ENCODE data around the gene FHL1.

FHL1 gene

GRCh38 chrX:136192839-136193414 is 45.6 kb downstream of the FHL1 start:
- Histone ChIP-seq H3K9ac (no peak overlapping the region), H3K79me2 (peaks cover 3% of the 10 kb centered on the region), H3K27ac (no peak overlapping the region), H3K27me3 (ENCODE audit: control insufficient read depth, insufficient read depth, low read length) (no peaks in the 10 kb centered on the region), H3K36me3 (ENCODE audit: control insufficient read depth, insufficient read depth, low read length) (no peaks in the 10 kb centered on the region), H3K9me3 (ENCODE audit: control insufficient read depth, low read length) (no peaks in the 10 kb centered on the region), H3K4me2 (ENCODE audit: low read length) (no peak overlapping the region), H3K4me3 (ENCODE audit: low read depth, low read length) (no peak overlapping the region), H3K4me1 (peaks cover 9% of the 10 kb centered on the region), H2AFZ (no peak overlapping the region)
- no peak for TF ChIP-seq CTCF (IDR thresholded peaks at IDR 0.05)

DNA sequence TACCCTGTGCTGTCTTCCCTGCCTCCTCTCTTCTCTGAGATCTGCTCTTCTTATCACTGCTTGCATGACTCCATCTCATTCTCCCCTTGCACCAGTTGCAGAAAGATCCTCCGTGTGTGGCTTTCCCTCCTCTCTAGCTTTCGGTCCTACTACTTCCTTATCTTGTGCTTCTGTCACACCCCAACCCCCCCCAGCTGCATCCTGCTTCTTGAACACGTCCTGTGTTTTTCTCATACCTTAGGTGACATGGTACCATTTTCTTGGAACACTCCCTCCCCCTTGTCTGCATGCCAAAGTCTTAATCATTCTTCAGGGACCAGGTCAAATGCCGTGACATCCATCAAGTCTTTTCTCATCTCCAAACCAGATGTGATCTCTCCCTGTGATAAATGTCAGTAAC is 46.4 kb downstream of the FHL1 start:
- no peak overlapping the region for H3K27ac ChIP-seq

DNA sequence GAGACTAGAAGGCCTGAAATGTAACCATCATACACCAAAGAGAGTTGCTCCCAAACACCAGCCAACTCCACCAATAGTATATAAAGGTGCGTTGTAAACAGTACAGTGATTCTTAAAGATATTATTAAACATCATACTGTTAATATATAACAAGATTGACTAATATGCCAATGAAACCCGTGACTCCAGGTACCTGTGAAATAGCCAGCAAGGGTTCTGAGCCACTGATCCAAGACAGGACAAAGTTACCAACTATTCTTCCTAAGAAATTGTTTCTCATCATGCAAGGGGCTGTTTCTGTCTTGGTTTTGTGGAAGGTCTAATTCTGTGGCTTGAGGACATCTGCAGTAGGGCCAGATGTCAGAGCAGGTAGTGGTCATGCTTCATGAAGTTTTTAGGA is 47.2 kb downstream of the FHL1 start:
- peaks cover 7% of the 10 kb centered on the region for H3K4me1 ChIP-seq
- H3K4me2 ChIP-seq (ENCODE audit: low read length) = no peak overlapping the region
- no peak for TF ChIP-seq CTCF (IDR thresholded peaks at IDR 0.05)
- H3K36me3 ChIP-seq (ENCODE audit: control insufficient read depth, insufficient read depth, low read length) = no peaks in the 10 kb centered on the region
- no peak overlapping the region for H3K9ac ChIP-seq
- no peaks in the 10 kb centered on the region for H3K9me3 ChIP-seq (ENCODE audit: control insufficient read depth, low read length)
- H3K4me3 ChIP-seq (ENCODE audit: low read depth, low read length) = no peak overlapping the region
- peaks cover 3% of the 10 kb centered on the region for H3K79me2 ChIP-seq
- no peak overlapping the region for H3K27ac ChIP-seq
- no peaks in the 10 kb centered on the region for H3K27me3 ChIP-seq (ENCODE audit: control insufficient read depth, insufficient read depth, low read length)
- H2AFZ ChIP-seq = no peak overlapping the region

More for the DNA sequence above, 46.4 kb downstream of the FHL1 start:
- Histone ChIP-seq H2AFZ (no peak overlapping the region), H3K9ac (no peak overlapping the region), H3K4me3 (ENCODE audit: low read depth, low read length) (no peak overlapping the region), H3K9me3 (ENCODE audit: control insufficient read depth, low read length) (no peaks in the 10 kb centered on the region), H3K36me3 (ENCODE audit: control insufficient read depth, insufficient read depth, low read length) (no peaks in the 10 kb centered on the region), H3K4me2 (ENCODE audit: low read length) (no peak overlapping the region), H3K4me1 (peaks cover 7% of the 10 kb centered on the region), H3K79me2 (peaks cover 3% of the 10 kb centered on the region), H3K27me3 (ENCODE audit: control insufficient read depth, insufficient read depth, low read length) (no peaks in the 10 kb centered on the region)
- no peak for TF ChIP-seq CTCF (IDR thresholded peaks at IDR 0.05)

- Histone ChIP-seq H3K79me2 (peaks cover 3% of the 10 kb centered on the region), H3K27me3 (ENCODE audit: control insufficient read depth, insufficient read depth, low read length) (no peaks in the 10 kb centered on the region), H3K36me3 (ENCODE audit: control insufficient read depth, insufficient read depth, low read length) (no peaks in the 10 kb centered on the region), H3K9me3 (ENCODE audit: control insufficient read depth, low read length) (no peaks in the 10 kb centered on the region), H2AFZ (no peak overlapping the region), H3K9ac (no peak overlapping the region), H3K27ac (no peak overlapping the region), H3K4me3 (ENCODE audit: low read depth, low read length) (no peak overlapping the region), H3K4me2 (ENCODE audit: low read length) (no peak overlapping the region), H3K4me1 (peaks cover 7% of the 10 kb centered on the region)
- no peak for TF ChIP-seq CTCF (IDR thresholded peaks at IDR 0.05)
These were observed 47.9 kb downstream of the FHL1 start for GRCh38 chrX:136195247-136195646.

DNA sequence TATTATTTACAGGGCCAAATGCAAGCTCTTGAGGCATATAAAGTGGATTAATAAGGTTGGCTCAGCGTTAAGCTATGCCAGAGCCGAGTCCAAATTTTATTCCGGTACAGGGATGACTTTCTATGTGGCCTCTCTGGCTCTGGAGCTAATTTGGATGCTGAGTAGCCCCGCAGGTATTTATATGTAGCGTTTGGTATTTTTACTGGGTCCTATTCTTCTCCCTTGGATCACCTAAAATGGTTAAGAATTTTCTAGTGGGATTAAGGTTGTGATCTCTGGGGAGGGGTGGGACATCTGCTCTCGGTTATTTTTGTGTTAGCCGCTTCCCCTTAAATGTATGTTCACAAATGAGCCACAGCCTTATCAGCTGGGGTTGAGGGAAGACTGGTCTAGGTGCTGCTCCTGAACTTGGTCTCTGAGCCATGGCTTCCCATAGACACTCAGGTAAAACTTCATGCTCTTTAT is 49.4 kb downstream of the FHL1 start:
- Histone ChIP-seq H3K27me3 (ENCODE audit: control insufficient read depth, insufficient read depth, low read length) (no peaks in the 10 kb centered on the region), H3K4me1 (peaks cover 5% of the 10 kb centered on the region), H3K9ac (no peak overlapping the region), H3K36me3 (ENCODE audit: control insufficient read depth, insufficient read depth, low read length) (no peaks in the 10 kb centered on the region), H3K9me3 (ENCODE audit: control insufficient read depth, low read length) (no peaks in the 10 kb centered on the region), H3K4me3 (ENCODE audit: low read depth, low read length) (no peak overlapping the region), H3K27ac (no peak overlapping the region), H2AFZ (no peak overlapping the region), H3K79me2 (peaks cover 2% of the 10 kb centered on the region), H3K4me2 (ENCODE audit: low read length) (no peak overlapping the region)
- no peak for TF ChIP-seq CTCF (IDR thresholded peaks at IDR 0.05)

Data from parathyroid adenoma (tissue), 2 donors.